Fibroblast of lung (primary cell): Measurements from ENCODE around the gene MRPL55. TPM values are rescaled to one million over a fixed set of nuclear protein-coding genes. Genes with fewer than 3 reads are reported as not detected.

Source experiments
- DNase-seq, 2 donors: peaks; one replicate each; pipeline versions ENCODE4 v3.0.0 to v3.0.0-alpha.2; 2010; ENCODE audit warnings: low read depth in 2 of 2
- H2AFZ ChIP-seq: 2 replicates; pipeline ENCODE4 v1.5.1; 2012; ENCODE audit warnings: low read length, control low read depth, inconsistent platforms
- H3K27ac ChIP-seq: 2 replicates; pipeline ENCODE4 v1.5.1; 2011; ENCODE audit warnings: low read length, control low read depth; ENCODE audit not compliant: insufficient read depth
- H3K27me3 ChIP-seq: 2 replicates; pipeline ENCODE4 v1.5.1; 2011; ENCODE audit warnings: mild to moderate bottlenecking, low read length; ENCODE audit not compliant: control insufficient read depth, insufficient read depth
- H3K36me3 ChIP-seq: 2 replicates; pipeline ENCODE4 v1.5.1; 2011; ENCODE audit warnings: low read length; ENCODE audit not compliant: control insufficient read depth, insufficient read depth
- H3K4me1 ChIP-seq: 2 replicates; pipeline ENCODE4 v1.5.1; 2011; ENCODE audit warnings: low read length; ENCODE audit not compliant: control insufficient read depth, insufficient read depth; ENCODE audit errors: extremely low read depth
- H3K4me2 ChIP-seq: 2 replicates; pipeline ENCODE4 v1.5.1; 2011; ENCODE audit warnings: low read length, control low read depth; ENCODE audit not compliant: insufficient read depth; ENCODE audit errors: extremely low read depth
- H3K4me3 ChIP-seq, 4 experiments: fragments of 200-600 bp in 1 of 4; sonication (generic) in 1 of 4; replicated peaks in 1 of 4; 2 replicates each; pipeline ENCODE4 v1.5.1; 2011 to 2016; ENCODE audit warnings: low read length in 4 of 4, low read depth in 3 of 4, mild to moderate bottlenecking in 3 of 4, control low read depth in 2 of 4, inconsistent platforms in 1 of 4, mixed read lengths in 1 of 4; ENCODE audit not compliant: insufficient read depth in 1 of 4; ENCODE audit errors: control extremely low read depth in 1 of 4
- H3K79me2 ChIP-seq: 2 replicates; pipeline ENCODE4 v1.5.1; 2012; ENCODE audit warnings: mild to moderate bottlenecking, low read length, inconsistent platforms; ENCODE audit not compliant: control insufficient read depth, insufficient read depth
- H3K9ac ChIP-seq: 2 replicates; pipeline ENCODE4 v1.5.1; 2011; ENCODE audit warnings: mild to moderate bottlenecking, low read length, control low read depth; ENCODE audit not compliant: insufficient read depth
- H3K9me3 ChIP-seq: 2 replicates; pipeline ENCODE4 v1.5.1; 2012; ENCODE audit warnings: low read depth, low read length; ENCODE audit not compliant: control insufficient read depth, insufficient read depth
- H4K20me1 ChIP-seq: 2 replicates; pipeline ENCODE4 v1.5.1; 2011; ENCODE audit warnings: low read length; ENCODE audit not compliant: control insufficient read depth, insufficient read depth; ENCODE audit errors: extremely low read depth
- EZH2 ChIP-seq: IDR thresholded peaks from 2 replicates; pipeline ENCODE4 v1.5.1; 2012; ENCODE audit warnings: low read length, control low read depth, mild to moderate bottlenecking; ENCODE audit errors: missing control alignments
- polyA plus RNA-seq, 2 donors: library from polyadenylated mRNA; depleted of rRNA in 1 of 2; stranded (reverse) in 1 of 2; unstranded in 1 of 2; fragments of >200 nt; gene quantifications; 2 replicates each; pipeline ENCODE4 v1.2.1, GENCODE V29; 2011 to 2012; ENCODE audit warnings: missing spikeins in 1 of 2
- total RNA-seq: library from RNA; depleted of rRNA; stranded (reverse); fragments of >200 nt; gene quantifications from 2 replicates; pipeline ENCODE4 v1.2.1, GENCODE V29; 2014
- TF ChIP-seq, protein P1 (sequence below), 2 donors: IDR thresholded peaks in 1 of 2; conservative IDR thresholded peaks in 1 of 2; 1 replicate in 1 of 2; 2 replicates in 1 of 2; pipeline ENCODE4 v1.5.1; 2011 to 2012; ENCODE audit warnings: low read length in 2 of 2, control low read depth in 1 of 2, inconsistent platforms in 1 of 2, low read depth in 1 of 2, mild to moderate bottlenecking in 1 of 2

The MRPL55 gene
- total and polyA plus RNA-seq, 2 donors (not counting 1 experiment from before 2014, with no cell fraction given) = 39.5 to 51.7 TPM

DNA sequence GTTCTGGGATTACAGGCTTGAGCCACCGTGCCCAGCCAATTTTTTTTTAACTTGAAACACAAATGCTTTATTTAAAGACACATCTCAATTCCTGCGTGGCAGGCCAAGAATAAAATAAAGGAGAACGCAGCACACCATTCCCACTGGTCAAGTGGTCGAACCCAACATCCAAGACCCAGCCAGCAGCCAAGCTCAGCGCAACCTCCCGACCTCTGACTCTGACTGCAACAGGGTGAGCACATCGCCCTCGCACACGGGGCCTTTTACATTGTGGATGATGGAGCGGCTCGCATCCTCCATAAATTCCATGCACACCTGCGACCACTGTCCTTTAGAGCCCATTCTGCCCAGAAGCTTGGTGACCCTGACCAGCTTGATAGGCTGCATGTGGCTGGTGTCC lies 25.5 kb upstream of the MRPL55 start:
- H3K27ac ChIP-seq = no peak overlapping the region
- no peak overlapping the region for H3K9ac ChIP-seq
- H3K4me3 ChIP-seq = no peak overlapping the region
- H3K9me3 ChIP-seq = no peaks in the 10 kb centered on the region
- H3K36me3 ChIP-seq = no peaks in the 10 kb centered on the region
- H3K4me2 ChIP-seq = no peak overlapping the region
- H2AFZ ChIP-seq = no peak overlapping the region
- no peaks in the 10 kb centered on the region for H4K20me1 ChIP-seq
- no peak for TF ChIP-seq EZH2
- TF ChIP-seq, protein P1, sequence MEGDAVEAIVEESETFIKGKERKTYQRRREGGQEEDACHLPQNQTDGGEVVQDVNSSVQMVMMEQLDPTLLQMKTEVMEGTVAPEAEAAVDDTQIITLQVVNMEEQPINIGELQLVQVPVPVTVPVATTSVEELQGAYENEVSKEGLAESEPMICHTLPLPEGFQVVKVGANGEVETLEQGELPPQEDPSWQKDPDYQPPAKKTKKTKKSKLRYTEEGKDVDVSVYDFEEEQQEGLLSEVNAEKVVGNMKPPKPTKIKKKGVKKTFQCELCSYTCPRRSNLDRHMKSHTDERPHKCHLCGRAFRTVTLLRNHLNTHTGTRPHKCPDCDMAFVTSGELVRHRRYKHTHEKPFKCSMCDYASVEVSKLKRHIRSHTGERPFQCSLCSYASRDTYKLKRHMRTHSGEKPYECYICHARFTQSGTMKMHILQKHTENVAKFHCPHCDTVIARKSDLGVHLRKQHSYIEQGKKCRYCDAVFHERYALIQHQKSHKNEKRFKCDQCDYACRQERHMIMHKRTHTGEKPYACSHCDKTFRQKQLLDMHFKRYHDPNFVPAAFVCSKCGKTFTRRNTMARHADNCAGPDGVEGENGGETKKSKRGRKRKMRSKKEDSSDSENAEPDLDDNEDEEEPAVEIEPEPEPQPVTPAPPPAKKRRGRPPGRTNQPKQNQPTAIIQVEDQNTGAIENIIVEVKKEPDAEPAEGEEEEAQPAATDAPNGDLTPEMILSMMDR (conservative IDR thresholded peaks at IDR 0.05 in 1 of 2, IDR thresholded peaks at IDR 0.05 in 1 of 2; ENCODE audit: low read depth in 1 of 2, low read length in 2 of 2) = no peak
- H3K27me3 ChIP-seq = peaks cover 12% of the 10 kb centered on the region
- H3K79me2 ChIP-seq = no peaks in the 10 kb centered on the region
- no peaks in the 10 kb centered on the region for H3K4me1 ChIP-seq
- no peak for DNase-seq

DNA sequence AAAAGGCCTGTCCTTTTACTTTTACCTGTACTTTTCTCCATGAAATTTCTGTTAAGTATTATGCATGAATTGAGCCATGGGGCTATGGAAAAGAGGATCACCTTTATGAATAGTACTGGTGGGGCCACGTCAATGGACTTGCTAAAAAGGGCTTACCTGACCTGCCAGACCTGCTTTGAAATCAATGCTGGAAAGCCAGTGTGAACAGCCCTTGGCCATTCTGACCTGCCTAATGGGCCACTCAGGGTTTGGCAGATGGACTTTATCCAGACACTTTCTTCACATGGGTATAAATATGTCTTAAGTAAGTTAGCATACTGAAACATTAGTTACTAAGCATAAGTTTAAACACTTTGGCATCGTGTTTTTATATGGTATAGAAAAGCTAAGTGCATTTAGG lies 22.7 kb upstream of the MRPL55 start:
- DNase-seq = no peak
- no peak overlapping the region for H3K4me2 ChIP-seq
- H3K79me2 ChIP-seq = no peaks in the 10 kb centered on the region
- no peaks in the 10 kb centered on the region for H3K4me1 ChIP-seq
- H3K9ac ChIP-seq = no peak overlapping the region
- H2AFZ ChIP-seq = no peak overlapping the region
- TF ChIP-seq EZH2 = no peak
- TF ChIP-seq, protein P1 (conservative IDR thresholded peaks at IDR 0.05 in 1 of 2, IDR thresholded peaks at IDR 0.05 in 1 of 2; ENCODE audit: low read depth in 1 of 2, low read length in 2 of 2) = no peak
- peaks cover 7% of the 10 kb centered on the region for H3K27me3 ChIP-seq
- H3K9me3 ChIP-seq = no peaks in the 10 kb centered on the region
- H3K36me3 ChIP-seq = no peaks in the 10 kb centered on the region
- H4K20me1 ChIP-seq = no peaks in the 10 kb centered on the region
- H3K4me3 ChIP-seq = no peak overlapping the region
- H3K27ac ChIP-seq = no peak overlapping the region

DNA sequence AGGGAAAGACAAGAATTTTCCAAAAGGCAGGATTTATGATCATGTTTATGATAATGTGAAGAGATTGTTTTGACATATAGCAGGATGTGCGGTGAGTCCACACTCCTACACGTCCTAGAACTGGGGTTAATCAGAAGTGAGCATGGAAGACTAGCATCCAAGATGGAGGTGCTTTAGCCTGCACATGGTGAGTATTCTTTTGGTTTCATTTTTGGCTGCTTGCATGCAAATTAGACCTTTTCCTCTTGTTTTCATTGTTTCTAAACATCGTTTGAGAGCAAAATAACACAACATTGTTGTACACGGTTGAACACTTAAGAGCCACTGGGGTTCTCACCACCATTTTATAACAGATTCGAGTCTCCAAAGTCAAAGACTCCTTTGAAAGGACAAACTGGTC lies 16.1 kb upstream of the MRPL55 start:
- TF ChIP-seq, protein P1 (conservative IDR thresholded peaks at IDR 0.05 in 1 of 2, IDR thresholded peaks at IDR 0.05 in 1 of 2; ENCODE audit: low read depth in 1 of 2, low read length in 2 of 2) = no peak
- TF ChIP-seq EZH2 = no peak
- Histone ChIP-seq H3K4me2 (no peak overlapping the region), H3K4me3 (no peak overlapping the region), H3K9ac (no peak overlapping the region), H3K36me3 (no peaks in the 10 kb centered on the region), H2AFZ (no peak overlapping the region), H3K27me3 (peaks cover 3% of the 10 kb centered on the region), H3K9me3 (no peaks in the 10 kb centered on the region), H3K27ac (no peak overlapping the region), H3K79me2 (no peaks in the 10 kb centered on the region), H3K4me1 (no peaks in the 10 kb centered on the region), H4K20me1 (no peaks in the 10 kb centered on the region)
- no peak for DNase-seq
